Thymus (tissue), 11 donors: ENCODE results near the gene NEUROD2. TPM values are rescaled to one million over a fixed set of nuclear protein-coding genes. Genes with fewer than 3 reads are reported as not detected.

ENCODE experiments used
- DNase-seq, 9 donors: peaks; one replicate each; pipeline ENCODE4 v3.0.0-alpha.2; 2013; ENCODE audit warnings: low spot score in 9 of 9, low read depth in 6 of 9, missing footprints in 1 of 9
- H3K27ac ChIP-seq, 2 donors: one replicate each; pipeline ENCODE4 v1.5.1; 2013; ENCODE audit warnings: control low read depth in 1 of 2, low read depth in 1 of 2, low read length in 1 of 2, mild to moderate bottlenecking in 1 of 2, moderate library complexity in 1 of 2
- H3K27me3 ChIP-seq, 2 donors: one replicate each; pipeline ENCODE4 v1.5.1; 2013; ENCODE audit warnings: low read length in 1 of 2; ENCODE audit not compliant: control insufficient read depth in 2 of 2, insufficient read depth in 1 of 2
- H3K36me3 ChIP-seq, 2 donors: one replicate each; pipeline ENCODE4 v1.5.1; 2013; ENCODE audit warnings: low read length in 1 of 2, mild to moderate bottlenecking in 1 of 2, moderate library complexity in 1 of 2; ENCODE audit not compliant: control insufficient read depth in 2 of 2, insufficient read depth in 2 of 2
- H3K4me1 ChIP-seq, 2 donors: one replicate each; pipeline ENCODE4 v1.5.1; 2013; ENCODE audit warnings: low read length in 2 of 2; ENCODE audit not compliant: control insufficient read depth in 2 of 2, insufficient read depth in 2 of 2
- H3K4me3 ChIP-seq, 2 donors: one replicate each; pipeline ENCODE4 v1.5.1; 2013; ENCODE audit warnings: low read length in 2 of 2, control low read depth in 1 of 2, mild to moderate bottlenecking in 1 of 2
- H3K9me3 ChIP-seq, 2 donors: one replicate each; pipeline ENCODE4 v1.5.1; 2013; ENCODE audit warnings: low read length in 1 of 2, mild to moderate bottlenecking in 1 of 2; ENCODE audit not compliant: control insufficient read depth in 2 of 2, insufficient read depth in 1 of 2
- WGBS: extraction: QIAGEN DNeasy Blood & Tissue Kit; methylation state at CpG from one replicate; pipeline ENCODE4 v1.1.7; 2013; 5-methylcytosine and 5-hydroxymethylcytosine counted together
- polyA plus RNA-seq: library from polyadenylated mRNA; stranded (reverse); fragments of 200-250 nt; gene quantifications from one replicate; pipeline ENCODE4 v1.2.3, GENCODE V29; 2013
- total RNA-seq: library from RNA; stranded (reverse); fragments of 120-200 nt; gene quantifications from one replicate; pipeline ENCODE4 v1.2.4, GENCODE V29; 2013
- donor health status: healthy.

The NEUROD2 gene
- total and polyA plus RNA-seq, 2 donors = 0.14 TPM; not detected in 1

- 4% methylated on average over 66 of the region's 66 CpGs for WGBS
Measured at GRCh38 chr17:39606434-39607056, 1.2 kb downstream of the NEUROD2 start.

DNA sequence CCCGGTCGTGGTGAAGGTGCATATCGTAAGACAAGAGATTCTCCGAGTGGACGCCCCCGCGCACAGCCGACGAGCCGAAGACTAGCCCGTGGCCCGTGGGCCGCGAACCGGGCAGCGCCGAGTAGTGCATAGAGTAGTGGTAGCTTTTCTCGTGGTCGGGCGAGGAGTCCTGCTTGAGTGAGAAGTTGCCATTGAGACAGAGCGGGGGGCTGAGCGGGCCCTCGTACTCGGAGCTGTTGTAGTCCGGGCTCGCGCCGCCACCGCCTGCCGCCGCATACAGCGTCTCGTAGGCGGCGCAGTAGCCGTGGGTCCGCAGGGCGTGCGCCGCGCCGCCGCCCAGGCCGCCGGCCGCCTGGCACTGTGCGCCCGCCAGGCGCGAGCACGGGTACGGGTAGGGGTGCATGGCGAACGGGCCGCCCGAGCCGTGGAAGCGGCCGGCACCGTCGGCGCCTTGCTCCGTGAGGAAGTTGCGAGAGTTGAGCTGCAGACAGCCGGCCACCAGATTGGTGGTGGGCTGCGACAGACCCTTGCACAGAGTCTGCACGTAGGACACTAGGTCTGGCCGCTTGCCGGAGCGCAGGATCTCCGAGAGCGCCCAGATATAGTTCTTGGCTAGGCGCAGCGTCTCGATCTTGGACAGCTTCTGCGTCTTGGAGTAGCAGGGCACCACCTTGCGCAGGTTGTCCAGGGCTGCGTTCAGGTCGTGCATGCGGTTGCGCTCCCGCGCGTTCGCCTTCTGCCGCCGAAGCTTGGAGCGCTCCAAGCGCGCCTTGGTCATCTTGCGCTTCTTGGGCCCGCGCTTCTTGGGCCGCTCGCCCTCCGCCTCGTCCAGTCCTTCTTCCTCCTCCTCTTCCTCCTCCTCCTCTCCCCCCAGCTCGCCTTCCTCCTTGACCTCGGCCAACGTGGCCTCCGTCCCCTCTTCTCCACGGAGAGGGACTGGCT is 2.0 kb downstream of the NEUROD2 start:
- DNase-seq = no peak
- no peak overlapping the region for H3K4me3 ChIP-seq
- WGBS = 3% methylated on average over 102 of the region's 102 CpGs
- no peaks in the 10 kb centered on the region for H3K36me3 ChIP-seq
- no peaks in the 10 kb centered on the region for H3K4me1 ChIP-seq
- H3K9me3 ChIP-seq = peaks cover 0 to 4% of the 10 kb centered on the region in 2 donors
- H3K27me3 ChIP-seq = peaks cover 92 to 99% of the 10 kb centered on the region in 2 donors
- no peak overlapping the region for H3K27ac ChIP-seq

More at GRCh38 chr17:39606434-39607056, 1.2 kb downstream of the NEUROD2 start:
- no peak for DNase-seq
- Histone ChIP-seq H3K4me3 (peak overlapping the region in 1 of 2 donors; percentile 5), H3K4me1 (no peaks in the 10 kb centered on the region), H3K9me3 (peaks cover 0 to 4% of the 10 kb centered on the region in 2 donors), H3K27ac (no peak overlapping the region), H3K36me3 (no peaks in the 10 kb centered on the region), H3K27me3 (peaks cover 89 to 98% of the 10 kb centered on the region in 2 donors)

DNA sequence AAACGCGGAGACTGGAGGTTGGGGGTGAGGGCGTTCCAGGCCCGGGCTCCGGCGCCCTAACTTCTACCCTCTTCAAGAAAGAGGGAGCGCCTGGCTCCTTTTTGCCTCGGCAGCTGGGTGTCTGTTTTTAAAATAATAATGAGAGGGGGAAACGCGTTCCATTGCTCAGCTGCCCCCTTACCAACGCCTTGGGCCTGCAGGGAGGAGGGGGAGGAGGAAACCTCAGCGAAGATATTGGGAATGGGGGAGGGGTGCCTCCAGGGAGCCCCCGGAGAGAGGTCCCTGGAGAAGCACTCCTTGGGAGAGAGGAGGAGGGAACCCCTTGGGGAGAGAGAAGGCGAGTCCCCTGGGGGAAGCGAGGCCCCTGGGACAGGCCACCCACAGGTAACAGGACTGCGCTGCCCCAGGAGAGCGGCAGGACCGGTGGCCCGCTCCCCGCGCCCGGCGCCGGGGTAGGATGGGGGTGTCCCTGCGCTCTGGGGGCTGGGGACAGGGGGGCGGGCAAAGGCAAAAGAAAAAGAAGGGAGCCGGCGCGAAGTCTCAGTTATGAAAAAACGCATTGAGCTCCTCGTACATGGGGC is 2.7 kb downstream of the NEUROD2 start:
- no peak overlapping the region for H3K27ac ChIP-seq
- H3K4me3 ChIP-seq = no peak overlapping the region
- WGBS = 8% methylated on average over 31 of the region's 31 CpGs
- H3K27me3 ChIP-seq = peaks cover 93 to 100% of the 10 kb centered on the region in 2 donors
- no peaks in the 10 kb centered on the region for H3K4me1 ChIP-seq
- peaks cover 0 to 4% of the 10 kb centered on the region in 2 donors for H3K9me3 ChIP-seq
- H3K36me3 ChIP-seq = no peaks in the 10 kb centered on the region
- DNase-seq = no peak

GRCh38 chr17:39603304-39604016 is 4.3 kb downstream of the NEUROD2 start:
- Histone ChIP-seq H3K4me1 (no peaks in the 10 kb centered on the region), H3K4me3 (no peak overlapping the region), H3K9me3 (peaks cover 0 to 10% of the 10 kb centered on the region in 2 donors), H3K27ac (no peak overlapping the region), H3K27me3 (peaks cover 93 to 100% of the 10 kb centered on the region in 2 donors), H3K36me3 (no peaks in the 10 kb centered on the region)
- DNase-seq = no peak
- 8% methylated on average over 14 of the region's 14 CpGs for WGBS

- no peak overlapping the region for H3K27ac ChIP-seq
- no peaks in the 10 kb centered on the region for H3K4me1 ChIP-seq
- 43% methylated on average over 4 of the region's 4 CpGs for WGBS
Measured at GRCh38 chr17:39602533-39603303, 5.0 kb downstream of the NEUROD2 start.

DNA sequence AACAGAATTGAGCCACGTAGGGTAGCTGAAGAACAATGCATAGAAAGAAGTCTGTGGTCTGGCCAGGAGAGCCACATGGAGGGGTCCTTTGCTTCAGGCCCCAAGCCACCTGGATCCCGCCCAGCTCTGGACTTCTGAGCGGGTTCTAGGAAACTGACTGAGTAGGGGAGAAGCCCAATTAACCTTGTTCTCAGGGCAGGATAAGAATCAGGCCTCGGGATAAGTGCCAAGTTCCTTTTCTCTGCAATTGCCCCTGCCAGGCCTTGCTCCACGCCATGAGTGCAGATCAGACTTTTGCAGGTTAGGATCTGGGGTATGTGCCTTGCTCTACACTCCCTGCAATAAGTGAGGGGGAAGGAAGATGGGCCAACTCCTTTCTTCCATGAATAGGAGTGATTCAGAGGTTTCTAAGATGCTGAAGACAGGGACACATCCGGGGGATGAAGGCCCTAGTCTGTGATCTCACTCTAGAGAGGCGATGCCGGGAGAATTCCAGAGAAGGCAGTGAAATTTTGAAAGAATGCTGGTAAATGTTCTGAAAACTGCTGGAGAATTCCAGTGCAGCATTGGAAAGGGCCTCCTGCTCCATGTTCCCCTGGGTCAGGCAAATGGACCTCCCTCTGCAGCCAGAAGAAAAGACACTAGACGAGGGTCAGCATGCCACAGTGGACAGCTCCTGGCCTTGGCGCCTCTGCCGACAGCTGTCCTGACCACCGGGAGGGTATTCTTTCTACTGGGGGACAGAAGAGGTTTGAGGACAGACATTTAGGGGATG is 5.8 kb downstream of the NEUROD2 start:
- Histone ChIP-seq H3K36me3 (no peaks in the 10 kb centered on the region), H3K27ac (no peak overlapping the region), H3K4me3 (no peak overlapping the region), H3K4me1 (no peaks in the 10 kb centered on the region), H3K27me3 (peaks cover 92 to 100% of the 10 kb centered on the region in 2 donors), H3K9me3 (peaks cover 0 to 10% of the 10 kb centered on the region in 2 donors)
- DNase-seq = no peak
- WGBS = 29% methylated on average over 12 of the region's 12 CpGs

More at GRCh38 chr17:39602533-39603303, 5.0 kb downstream of the NEUROD2 start:
- H3K27me3 ChIP-seq = peaks cover 93 to 100% of the 10 kb centered on the region in 2 donors
- H3K4me3 ChIP-seq = no peak overlapping the region
- no peak for DNase-seq
- H3K9me3 ChIP-seq = peaks cover 0 to 10% of the 10 kb centered on the region in 2 donors
- no peaks in the 10 kb centered on the region for H3K36me3 ChIP-seq

DNA sequence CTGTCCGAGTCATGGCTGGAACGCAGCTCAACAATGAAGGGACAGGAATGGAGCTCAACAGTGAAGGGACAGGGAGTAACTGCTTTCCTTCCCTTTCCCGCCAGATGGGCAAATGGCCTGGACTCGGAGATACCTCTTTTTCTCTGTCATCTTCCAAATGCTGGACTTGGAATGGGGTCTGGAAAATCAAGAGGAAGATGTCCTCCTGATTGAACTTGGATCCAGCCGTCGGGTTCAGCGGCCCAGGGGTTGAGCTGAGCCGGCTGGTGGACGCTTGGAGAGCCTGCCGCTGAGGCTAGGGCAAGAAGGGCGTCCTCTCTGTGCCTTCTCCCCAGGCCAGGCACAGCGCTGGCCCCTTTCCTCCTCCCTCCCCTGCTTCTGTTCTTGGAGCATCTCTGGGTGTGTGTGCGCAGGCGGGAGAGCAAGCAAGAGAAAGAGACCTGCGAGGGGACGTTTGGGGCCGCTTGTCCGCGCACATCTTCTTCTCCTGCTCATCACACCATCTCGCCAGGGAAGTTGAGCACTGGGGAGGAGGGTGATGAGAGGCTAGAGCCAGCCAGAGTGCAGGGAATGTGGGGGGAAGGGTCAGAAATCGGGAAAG is 6.6 kb downstream of the NEUROD2 start:
- no peak overlapping the region for H3K27ac ChIP-seq
- H3K4me3 ChIP-seq = no peak overlapping the region
- H3K27me3 ChIP-seq = peaks cover 91 to 100% of the 10 kb centered on the region in 2 donors
- H3K9me3 ChIP-seq = peaks cover 1 to 8% of the 10 kb centered on the region in 2 donors
- no peaks in the 10 kb centered on the region for H3K36me3 ChIP-seq
- WGBS = 13% methylated on average over 21 of the region's 21 CpGs
- no peak for DNase-seq
- H3K4me1 ChIP-seq = no peaks in the 10 kb centered on the region
